ENCODE results near the gene NOL9. TPM values are rescaled to one million over a fixed set of nuclear protein-coding genes. Genes with fewer than 3 reads are reported as not detected.
"Not testable (repeated sequence)": the region's sequence is repeated elsewhere in the genome, so short reads cannot be mapped to it uniquely, and the experiment has no call there.

The NOL9 gene
- total RNA-seq, 1 donor from 2014 or later, result 27.1 TPM

DNA sequence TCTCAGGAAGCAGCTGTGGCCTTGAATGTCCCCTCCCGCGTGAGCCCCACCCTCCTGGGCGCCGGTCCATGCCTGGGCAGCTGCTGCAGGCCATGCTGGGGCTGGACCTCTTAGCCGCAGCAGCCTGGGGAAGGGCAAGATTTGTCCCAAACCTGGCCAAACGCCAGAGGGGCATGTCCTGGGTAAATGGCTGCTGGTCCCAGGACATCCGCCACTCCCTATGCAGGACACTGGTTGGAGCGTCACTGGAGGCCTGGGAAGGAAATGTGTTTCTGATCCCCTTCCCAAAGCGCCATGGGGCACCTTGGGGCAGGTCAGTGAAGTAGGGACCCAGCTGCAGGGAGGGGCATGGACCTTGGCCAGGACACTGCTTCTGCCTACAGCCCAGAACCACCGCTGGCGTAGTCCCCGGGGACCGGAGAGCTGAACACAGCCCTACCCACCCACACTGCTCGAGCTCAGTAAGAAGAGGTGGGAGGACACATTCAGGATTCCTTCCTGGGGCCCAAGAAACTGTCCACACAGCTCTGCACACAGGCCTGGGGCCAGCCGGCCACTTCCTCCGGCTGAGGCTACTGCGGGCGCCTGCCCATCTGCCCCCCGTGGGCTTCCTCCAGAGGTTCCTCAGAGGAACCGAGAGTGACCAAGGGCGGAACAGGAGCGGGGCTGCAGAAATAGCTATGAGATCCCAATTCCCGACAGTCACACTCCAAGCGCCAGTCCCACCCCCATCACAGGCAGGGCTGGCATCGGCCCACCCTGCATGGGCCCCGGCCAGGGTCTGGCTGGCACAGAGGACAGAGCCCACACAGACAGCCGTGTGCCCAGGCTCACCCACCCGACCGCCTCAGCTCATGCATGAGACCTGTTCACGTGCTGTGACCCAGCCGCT, 52.1 kb downstream of the NOL9 start:
- peak; percentile 46 for DNase-seq

DNA sequence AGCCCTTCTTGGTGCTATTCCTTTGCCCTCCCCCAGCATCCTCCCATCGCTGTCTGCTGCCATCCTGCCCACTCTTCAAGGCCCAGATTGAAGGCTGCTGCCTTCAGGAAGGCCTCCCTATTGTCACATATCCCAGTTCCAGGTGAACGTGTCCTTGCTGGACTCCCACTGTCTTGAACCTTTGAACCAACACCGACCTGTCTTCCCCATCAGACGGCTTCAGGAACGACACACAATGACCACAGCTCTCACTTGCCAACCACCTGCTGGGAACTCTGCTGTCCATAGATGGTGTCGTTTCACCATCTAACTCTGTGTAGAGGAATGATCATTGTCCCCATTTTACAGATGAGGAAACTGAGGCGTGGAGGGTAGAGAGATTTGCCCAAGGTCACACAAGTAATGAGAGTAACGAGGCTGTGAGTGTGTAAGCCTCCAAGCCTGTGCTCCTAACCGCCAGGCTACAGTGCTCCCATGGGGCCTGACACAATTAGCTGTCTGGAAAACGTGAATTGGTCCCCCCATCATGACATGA, 53.0 kb downstream of the NOL9 start:
- no peak for DNase-seq

DNA sequence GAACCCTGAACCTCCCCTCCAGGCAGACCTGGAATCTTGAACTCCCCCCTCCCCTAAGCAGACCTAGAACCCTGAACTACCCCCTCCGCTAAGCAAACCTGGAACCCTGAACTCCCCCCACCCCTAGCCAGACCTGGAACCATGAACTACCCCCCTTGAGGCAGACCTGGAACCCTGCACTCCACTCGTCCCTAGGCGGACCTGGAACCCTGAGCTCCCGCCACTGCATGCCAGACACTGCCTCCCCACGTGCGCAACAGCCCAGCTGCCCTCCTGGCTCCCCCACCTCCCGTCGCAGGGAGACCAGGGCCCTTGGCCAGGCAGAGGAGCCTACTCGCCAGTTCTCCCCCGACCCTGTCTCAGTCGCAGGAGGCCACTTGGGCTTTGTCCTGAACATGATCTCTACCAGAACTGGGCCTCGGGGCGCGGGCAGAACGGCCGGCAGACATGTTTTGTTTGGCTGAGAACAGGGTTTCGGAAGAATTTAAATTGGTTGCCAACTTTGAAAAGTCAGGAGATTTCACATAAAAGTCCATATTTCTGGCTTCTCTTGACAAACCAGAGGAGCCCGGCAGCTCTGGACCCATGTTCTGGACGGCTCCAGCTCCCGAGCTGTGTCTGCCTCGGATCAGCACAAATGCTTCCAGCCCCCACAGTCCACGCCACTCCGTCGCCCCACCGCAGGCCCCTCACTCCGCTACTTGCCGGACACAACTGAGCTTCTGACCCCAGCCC, 53.6 kb downstream of the NOL9 start:
- no peak for DNase-seq

DNA sequence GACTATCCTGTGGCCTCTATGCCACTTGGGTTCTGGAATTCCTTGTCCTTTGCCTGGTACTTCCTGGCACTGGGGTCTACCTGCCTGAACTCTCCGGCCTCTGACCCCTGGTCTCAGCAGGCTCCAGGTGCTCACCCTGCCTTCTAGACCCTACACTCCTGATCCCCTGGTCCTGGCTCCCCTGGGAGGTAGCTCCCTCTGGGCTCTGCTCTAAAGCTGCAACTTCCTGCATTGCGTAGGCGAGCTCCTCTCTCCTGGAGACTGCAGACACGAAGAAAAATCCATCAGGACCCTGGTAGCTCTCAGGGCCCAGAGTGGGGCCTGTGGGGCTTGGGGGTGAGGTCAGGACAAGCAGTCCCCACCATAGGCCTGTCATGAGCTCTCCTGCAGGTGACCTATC, 55.0 kb downstream of the NOL9 start:
- DNase-seq, result no peak

DNA sequence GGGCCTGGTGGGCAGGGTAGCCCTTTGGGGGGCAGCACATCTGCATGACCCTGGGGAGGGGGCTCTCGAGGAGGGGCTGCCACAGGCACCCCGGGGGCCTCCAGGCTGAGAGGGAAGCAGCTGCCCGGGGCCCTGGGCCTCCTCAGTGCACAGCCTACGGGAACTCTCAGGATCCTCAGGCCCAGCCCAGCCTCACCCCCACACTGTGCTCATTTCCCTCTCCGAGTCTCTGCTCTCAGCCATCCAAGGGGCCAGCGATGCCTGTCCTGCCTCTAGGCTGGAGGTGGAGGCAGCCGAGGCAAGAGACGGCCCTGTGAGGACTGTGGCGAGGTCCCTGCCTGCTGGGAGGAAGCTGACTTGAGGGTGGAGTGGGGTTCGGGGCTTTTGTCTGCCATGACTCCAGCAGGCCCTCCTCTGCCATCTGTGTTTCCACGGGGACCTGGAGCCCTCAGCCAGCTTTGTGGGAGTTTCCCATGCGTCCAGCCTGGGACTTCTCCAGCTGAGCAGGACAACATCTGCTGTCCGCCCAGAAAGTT, 55.7 kb downstream of the NOL9 start:
- no peak for DNase-seq

DNA sequence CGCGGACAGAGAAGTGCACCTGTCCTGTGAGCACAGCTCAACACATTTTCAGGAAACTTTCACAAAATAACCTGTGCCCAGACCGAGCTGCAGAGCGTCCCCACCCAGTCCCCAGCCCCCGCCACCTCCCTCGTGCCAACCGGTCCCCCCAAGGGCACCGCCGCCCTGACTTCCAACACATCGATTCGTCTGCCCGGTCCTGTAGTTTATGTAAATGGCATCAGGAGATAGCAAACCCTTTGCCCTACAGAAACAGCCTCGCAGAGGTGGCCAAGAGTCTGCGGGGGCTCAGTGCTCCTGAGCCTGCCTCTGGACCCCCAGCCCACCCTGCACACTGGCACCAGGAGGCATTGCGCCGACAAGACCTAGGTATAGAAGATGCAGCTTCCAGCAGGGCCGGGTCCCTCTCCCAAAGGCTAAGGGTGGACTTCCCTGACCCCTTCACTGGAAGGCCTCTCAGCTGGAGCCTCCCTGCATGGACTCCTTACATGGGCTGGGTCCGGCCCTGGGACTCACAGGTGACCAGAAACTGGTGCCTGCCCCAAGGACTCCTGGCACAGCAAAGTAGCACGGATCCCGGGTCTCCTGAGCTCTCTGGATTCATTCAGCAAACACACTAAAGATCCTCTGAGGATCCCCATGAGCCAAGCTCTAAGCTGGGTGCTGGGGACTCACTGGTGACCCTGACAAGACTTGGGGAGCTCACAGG, 56.3 kb downstream of the NOL9 start:
- no peak for DNase-seq

DNA sequence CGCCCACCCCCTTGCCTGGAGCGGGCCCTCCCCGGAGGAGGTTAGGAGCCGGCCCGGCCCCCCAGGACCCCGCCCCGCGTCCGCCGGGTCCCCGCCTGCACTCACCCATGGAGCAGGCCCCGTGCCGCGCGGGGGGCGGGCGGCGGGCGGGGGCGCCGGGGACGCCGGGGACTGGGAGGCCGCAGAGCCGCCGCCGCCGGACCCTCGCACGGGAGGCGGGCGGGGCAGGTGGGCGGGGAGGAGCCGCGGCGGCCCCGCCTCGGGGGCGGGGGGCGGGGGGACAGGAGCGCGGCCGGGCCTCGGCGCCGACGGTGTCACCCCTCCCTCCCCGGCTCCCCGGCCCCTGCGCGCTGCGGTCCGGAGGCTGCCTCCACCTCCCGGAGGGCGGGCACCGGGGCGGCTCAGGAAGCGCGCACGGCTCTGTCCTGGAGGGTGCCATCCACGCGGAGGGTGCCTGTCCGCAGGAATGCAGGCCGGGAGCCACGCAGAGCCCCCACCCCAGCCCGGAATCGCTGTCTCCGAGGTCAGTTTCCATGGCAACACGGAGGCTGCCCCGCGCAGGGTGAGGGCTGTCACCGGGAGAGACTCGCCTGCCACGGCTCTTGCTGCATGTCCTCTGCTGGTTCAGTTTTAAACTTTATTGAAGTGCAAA, 57.0 kb downstream of the NOL9 start:
- DNase-seq, result peak; percentile 45

DNA sequence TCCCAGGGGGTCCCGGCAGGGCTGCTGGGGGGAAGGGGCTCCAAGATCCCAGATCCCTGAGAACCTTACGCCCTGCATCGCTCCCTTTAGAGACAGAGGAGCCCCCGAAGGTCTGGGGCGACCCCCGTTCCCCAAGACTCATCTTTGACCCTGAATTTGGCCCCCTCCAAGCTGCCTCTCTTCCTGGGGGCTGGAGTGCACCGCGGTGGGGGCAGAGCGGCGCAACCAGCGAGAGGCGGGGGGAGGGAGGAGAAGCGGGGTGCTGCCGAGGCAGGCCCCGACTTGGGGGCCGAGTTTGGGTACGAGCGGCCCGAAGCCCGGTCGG, 57.5 kb downstream of the NOL9 start:
- DNase-seq, result no peak

DNA sequence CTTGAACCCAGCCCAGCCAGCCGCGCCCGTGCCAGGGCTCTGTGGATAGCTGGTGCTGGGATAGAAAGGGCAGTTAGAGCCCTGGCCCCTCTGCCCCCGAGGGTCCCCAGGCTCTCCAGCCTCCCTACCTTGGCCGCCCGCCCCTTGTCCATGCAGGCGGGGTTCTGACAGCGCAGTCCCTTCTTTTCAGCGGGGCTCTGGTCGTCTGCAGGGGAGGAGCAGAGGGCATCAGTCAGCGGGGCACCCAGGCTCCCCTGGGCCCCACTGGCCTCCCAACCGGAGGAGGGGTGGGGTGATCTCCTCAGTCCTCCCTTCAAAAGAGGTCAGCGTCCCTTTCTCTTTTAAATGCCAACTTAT, 58.0 kb downstream of the NOL9 start:
- no peak for DNase-seq

DNA sequence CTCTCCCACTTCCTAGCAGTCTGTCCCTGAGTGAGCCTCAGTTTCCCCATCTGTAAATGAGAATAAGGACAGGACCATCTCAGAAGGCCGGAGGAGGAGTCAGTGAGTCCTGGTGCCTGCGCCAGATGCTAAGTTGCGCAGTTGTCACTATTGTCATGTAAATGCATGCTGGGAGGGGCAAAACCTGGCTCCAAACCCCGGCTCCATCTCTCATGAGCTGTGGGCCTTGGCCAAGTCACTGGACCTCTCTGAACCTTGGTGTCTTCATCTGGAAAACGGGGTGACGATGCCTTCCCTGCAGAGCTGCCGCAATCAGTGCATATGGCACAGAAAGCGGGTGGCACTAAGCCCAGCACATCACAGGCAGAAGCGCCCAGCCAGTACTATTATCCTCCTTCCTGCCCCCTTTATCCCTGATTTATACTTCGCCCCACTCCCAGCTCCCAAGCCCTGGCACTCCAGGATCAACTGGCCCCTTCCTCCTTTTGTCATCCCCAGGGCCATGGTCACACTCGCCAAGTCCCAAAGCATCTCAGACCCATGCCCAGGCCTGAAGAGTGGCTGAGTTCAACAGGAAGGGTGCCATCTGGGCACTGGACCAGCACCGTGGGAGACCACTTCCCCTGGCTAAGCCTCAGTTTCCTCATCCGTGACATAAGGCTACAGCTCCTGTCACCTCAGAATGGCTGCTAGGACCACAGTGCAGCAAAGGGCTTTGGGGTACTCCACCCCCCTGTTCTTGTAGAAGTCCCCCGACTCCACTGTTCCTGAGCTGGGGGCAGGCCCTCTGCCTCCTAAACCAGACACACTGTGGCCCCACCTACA, 58.6 kb downstream of the NOL9 start:
- DNase-seq, result no peak

DNA sequence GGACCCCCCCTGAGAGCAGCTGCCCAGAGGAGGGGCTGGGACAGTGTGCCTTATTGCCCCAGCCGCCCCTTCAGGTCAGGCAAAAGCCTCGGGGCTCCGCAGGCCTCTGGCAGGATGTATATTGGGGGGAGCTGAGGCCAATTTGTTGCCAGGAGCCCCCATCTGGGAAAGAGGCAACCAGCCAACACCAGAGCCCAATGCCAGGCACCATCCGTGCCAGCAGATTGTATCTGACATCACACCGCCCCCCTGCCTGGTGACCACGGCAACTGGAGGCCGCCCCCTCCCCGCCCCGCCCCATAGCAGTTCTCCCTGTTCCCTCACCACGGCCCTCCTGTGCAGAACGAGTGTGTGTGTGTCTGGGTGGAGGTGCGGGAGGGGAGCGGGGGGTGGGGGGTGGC, 59.3 kb downstream of the NOL9 start:
- DNase-seq, result no peak

DNA sequence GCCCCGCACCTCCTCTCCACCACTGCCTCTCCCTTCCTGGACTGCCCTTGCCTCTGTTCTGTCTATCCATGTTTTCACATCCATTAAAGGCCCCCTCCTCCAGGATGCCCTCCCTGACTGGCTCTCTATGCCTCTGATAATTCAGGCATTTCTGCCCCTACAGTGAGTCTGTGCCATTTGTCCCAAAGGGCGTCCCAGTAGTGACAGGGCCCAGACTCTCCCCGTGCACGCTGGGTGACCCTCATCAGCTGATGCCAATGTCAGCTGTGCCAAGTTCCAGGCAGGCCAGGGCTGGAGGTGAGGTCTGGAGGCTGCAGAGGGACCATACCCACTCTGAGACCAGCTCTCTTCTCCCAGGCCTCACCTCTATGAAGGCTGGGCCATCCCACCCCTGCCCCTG, 59.7 kb downstream of the NOL9 start:
- DNase-seq, result no peak

DNA sequence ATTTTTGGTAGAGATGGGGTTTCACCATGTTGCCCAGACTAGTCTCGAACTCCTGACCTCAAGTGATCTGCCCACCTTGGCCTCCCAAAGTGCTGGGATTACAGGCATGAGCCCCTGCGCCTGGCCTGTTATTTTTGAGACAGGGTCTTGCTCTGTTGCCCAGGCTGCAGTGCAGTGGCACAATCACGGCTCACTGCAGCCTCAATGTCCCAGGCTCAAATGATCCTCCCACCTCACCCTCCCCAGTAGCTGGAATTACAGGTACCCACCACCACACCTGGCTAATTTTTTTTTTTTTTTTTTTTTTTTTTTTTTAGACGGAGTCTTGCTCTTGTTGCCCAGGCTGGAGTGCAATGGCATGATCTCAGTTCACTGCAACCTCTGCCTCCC, 60.5 kb downstream of the NOL9 start:
- DNase-seq, result not testable (repeated sequence)

DNA sequence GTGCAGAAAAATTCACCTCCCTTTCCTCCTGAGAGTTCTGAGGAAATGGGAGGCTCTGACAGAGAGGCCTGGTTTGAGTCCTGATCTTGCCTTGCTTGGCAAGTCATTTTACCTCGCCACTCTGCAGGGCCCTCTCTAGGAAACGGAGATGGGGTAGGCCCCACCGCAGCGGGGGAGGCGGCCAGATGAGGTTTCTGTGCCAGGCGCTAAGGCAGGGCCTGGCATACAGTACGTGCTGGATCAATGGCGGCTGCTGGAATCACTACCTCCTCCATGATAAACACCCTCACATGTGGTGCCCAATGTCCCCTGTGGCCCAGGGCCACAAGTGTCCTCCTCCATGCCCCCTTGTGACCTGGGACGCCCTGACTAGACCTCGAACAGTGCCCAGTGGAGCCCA, 62.3 kb downstream of the NOL9 start:
- DNase-seq, result no peak

DNA sequence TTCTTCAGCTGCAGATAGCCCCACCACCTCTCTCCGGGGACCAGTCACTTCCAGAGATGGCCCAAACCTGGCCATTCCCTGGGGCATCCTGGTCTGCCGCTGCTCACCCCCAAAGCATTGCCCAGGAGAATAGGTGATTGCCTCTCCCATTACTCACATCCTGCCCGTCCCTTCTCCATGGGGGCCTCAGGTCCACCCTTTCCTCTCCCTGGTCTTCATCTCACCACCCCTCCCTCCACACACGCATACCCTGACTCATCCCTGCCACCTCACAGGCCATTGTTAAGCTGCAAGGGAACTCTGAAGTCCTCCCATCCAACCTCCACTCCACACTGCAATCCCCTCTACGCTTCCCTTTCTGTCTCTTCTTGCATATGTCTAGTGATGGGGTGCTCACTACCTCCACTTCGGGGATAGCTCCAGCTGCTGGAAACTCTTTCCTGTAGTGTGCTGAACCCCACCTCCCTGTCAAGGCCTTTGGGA, 62.8 kb downstream of the NOL9 start, which contains the start of gene PLEKHG5:
TSS of gene PLEKHG5 (minus strand) at position 188 of the 483 bp plus-strand sequence. CDS start 14,096 bp downstream, outside the sequence.
- DNase-seq, result peak; percentile 88

DNA sequence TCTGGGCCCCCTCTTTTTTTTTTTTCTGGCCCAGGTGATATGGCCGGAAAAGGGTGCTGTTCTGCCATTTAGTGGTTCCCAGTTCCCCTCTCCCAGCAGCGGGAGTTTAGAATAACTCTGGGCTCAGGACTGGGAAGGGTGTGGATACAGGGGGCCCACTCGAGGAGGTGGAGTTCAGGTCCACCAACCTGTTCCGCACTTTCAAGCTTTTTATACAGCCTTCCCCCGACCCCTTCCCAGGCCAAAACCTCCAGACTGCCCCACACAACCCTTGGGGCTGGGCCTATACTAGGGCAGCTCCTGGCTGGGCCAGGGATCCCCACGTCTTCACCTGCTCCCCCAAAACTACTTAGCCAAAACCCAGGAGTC, 63.2 kb downstream of the NOL9 start:
- no peak for DNase-seq

DNA sequence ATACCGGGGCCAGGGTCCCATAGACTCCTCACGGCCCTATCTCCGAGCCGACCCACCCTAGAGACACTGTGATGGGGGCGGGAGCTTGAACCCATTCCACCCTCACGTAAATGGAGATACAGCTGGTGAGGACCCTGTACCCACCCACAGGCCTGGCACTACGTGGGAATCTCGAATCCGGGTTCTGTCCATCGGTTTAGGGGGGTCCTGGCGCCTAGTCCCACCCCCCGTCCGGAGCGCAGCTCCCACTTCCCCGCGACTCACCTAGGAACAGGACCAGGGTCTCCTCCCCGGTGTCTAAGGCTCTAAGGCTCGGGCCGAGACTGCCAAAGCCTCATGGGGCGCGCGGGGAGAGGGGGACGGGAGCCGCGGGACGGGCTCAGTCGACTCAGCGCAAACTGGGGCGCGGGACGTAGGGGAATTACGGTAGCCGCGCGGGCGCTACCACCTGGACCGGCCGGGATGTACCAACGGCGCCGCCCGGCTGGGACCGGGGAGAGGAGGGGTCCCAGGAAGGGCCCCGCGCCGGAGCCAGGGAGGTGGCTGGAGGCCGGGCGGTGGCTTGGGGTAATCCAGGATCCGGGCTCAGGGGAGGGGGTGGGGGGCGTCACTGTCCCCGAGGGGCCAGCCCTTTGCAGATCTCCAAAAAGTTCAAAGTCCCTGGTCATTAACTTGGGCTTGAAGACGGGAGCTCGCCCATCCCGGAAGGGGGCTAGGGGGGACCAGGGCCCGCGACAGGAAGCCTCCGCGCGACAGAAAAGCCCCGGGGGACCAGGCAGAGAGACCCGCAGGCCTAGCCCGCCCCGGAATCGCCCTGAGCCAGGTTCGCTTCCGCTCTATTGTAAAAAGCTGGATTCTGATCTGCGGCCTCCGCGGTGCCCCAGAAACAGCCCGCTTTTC, 63.9 kb downstream of the NOL9 start:
- peak; percentile 79 for DNase-seq

DNA sequence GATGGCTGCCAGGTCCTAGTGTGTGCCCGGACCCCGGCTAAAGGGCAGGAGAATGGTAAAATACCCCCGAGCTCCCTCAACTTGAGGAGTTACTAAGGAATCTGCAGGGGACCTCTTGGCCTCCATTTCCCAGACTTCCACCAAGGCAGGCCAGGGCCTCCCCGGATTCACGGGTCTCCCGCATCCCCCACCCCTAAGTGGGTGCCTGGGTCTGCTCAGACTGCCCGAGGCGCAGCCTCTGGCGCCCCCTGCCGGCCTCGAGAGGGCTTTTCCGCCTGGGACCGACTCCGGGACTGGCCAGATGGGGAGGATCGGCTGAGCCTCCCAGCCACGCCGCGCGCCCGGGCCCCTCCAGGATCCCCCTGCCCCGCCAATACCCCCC, 64.5 kb downstream of the NOL9 start:
- DNase-seq, result peak; percentile 88

DNA sequence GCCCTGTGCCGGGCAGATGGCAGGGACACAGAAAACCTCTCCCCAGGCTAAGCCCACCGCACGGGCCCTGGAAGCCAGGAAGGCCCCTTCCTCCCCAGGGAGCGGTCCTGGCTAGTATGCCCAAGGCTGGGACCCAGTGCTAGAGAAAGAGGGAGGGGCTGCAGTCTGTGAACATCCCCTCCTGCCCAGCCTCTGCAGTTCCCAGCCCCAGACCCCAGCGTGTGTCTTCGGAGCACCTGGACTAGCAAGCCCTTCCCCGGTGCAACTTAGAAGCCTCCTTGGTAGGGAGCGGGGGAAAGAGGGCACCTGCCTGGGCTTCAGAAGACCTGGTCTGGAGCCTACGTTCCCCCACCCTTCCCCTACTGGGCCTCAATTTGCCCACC, 64.9 kb downstream of the NOL9 start:
- no peak for DNase-seq

DNA sequence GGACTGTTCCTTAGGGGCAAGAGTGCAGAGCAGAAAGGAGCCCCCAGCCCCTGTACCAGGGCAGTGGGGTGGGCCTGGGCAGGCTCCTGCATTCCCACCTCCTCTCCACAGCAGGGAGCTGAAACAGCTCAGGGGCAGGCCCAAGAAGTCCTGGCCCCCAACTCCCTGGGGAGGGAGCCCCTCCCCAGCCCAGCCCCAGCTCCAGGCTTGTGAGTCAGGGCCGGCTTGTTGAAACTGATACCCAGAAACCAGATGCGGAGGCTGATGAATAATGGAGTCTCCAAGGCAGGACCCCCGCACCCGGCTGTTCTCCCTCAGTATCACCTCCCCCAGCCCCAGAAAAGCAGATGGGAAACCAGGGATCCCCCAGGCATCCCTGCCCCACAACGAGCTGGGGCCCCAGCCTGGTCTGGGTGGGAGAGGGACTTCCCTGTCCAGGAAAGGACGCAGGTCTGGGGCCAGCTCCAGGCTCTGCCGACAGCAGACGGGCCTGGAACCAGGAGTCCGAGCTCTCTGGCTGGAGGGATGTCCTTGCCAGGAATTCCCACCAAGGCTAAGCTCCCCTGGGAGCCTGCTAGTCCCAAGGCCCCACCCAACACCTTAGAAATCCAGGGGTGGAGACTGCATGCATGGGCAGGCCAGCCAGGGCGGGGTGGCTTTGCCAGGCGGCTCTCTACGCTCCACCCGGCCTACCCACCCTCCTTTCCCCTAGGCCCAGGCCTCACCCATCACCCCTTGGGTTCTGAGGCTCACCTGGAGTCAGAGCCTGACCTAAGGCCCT, 65.5 kb downstream of the NOL9 start:
- DNase-seq, result no peak

Data from dermis blood vessel endothelial cell (primary cell).